IMR-90 (cell line): ENCODE measurements around the gene NUDCD2. TPM values are rescaled to one million over a fixed set of nuclear protein-coding genes. Genes with fewer than 3 reads are reported as not detected.
"Not testable (repeated sequence)": the region's sequence is repeated elsewhere in the genome, so short reads cannot be mapped to it uniquely, and the experiment has no call there.

Source experiments
- ATAC-seq: fragments of 200-7000 bp; cut with Tn5 transposase; 2 replicates; pipeline ENCODE4 v1.9.1; 2020; ENCODE audit warnings: low read depth, mild to moderate bottlenecking, moderate library complexity
- BruUV-seq: library from RNA; stranded (reverse); fragments of 400-500 nt; replicated peaks from 2 replicates; lab custom pipeline; 2021; lab: Mats Ljungman, UMichigan
- CTCF ChIA-PET: fragments of 300-600 bp; formaldehyde crosslinking; extraction: SDS; loops from one replicate; lab custom pipeline; 2021; ENCODE audit warnings: antibody characterized with exemption; lab: Yijun Ruan, JAX
- POLR2A ChIA-PET: fragments of 300-600 bp; sonication (Branson Sonifier 250); formaldehyde crosslinking; loops from one replicate; lab custom pipeline; 2022; ENCODE audit warnings: antibody characterized with exemption; ENCODE audit not compliant: unreplicated experiment; lab: Charles Lee
- DNase-seq: peaks from one replicate; pipeline ENCODE4 v3.0.0; 2013
- H2AFZ ChIP-seq: replicated peaks from 2 replicates; pipeline ENCODE3; 2013; ENCODE audit warnings: low read length, mild to moderate bottlenecking; ENCODE audit not compliant: poor library complexity
- H2AK5ac ChIP-seq: 2 replicates; pipeline ENCODE4 v1.6.1; 2013; ENCODE audit warnings: low read depth, low read length, inconsistent platforms
- H2AK9ac ChIP-seq: replicated peaks from 2 replicates; pipeline ENCODE3; 2013; ENCODE audit warnings: mild to moderate bottlenecking, low read depth, low read length, moderate library complexity; ENCODE audit not compliant: poor library complexity
- H2BK120ac ChIP-seq: 2 replicates; pipeline ENCODE4 v1.6.1; 2013; ENCODE audit warnings: low read depth, low read length, inconsistent platforms
- H2BK15ac ChIP-seq: 3 replicates; pipeline ENCODE4 v1.6.1; 2013; ENCODE audit warnings: low read depth, low read length, inconsistent platforms
- H2BK20ac ChIP-seq: 2 replicates; pipeline ENCODE4 v1.6.1; 2013; ENCODE audit warnings: low read depth, mild to moderate bottlenecking, inconsistent platforms, low read length, moderate library complexity
- H2BK5ac ChIP-seq: 2 replicates; pipeline ENCODE4 v1.6.1; 2013; ENCODE audit warnings: mild to moderate bottlenecking, low read depth, low read length, inconsistent platforms; ENCODE audit not compliant: poor library complexity, severe bottlenecking
- H3K14ac ChIP-seq: replicated peaks from 2 replicates; pipeline ENCODE4 v1.6.1; 2013; ENCODE audit warnings: low read depth, low read length, inconsistent platforms
- H3K18ac ChIP-seq: 2 replicates; pipeline ENCODE4 v1.6.1; 2013; ENCODE audit warnings: low read depth, low read length, control low read depth
- H3K23ac ChIP-seq: 2 replicates; pipeline ENCODE4 v1.6.1; 2013; ENCODE audit warnings: low read depth, low read length, inconsistent platforms
- H3K27ac ChIP-seq: 2 replicates; pipeline ENCODE4 v1.5.1; 2013; ENCODE audit warnings: mild to moderate bottlenecking, control low read depth, low read length; ENCODE audit not compliant: insufficient read depth
- H3K27me3 ChIP-seq: 2 replicates; pipeline ENCODE4 v1.6.1; 2013; ENCODE audit warnings: low read length; ENCODE audit not compliant: control insufficient read depth, insufficient read depth
- H3K36me3 ChIP-seq: 2 replicates; pipeline ENCODE4 v1.6.1; 2013; ENCODE audit warnings: low read length, mixed read lengths; ENCODE audit not compliant: control insufficient read depth, insufficient read depth
- H3K4ac ChIP-seq: 2 replicates; pipeline ENCODE4 v1.6.1; 2013; ENCODE audit warnings: low read depth, low read length, inconsistent platforms
- H3K4me1 ChIP-seq: 2 replicates; pipeline ENCODE4 v1.6.1; 2013; ENCODE audit warnings: low read length, mixed read lengths; ENCODE audit not compliant: control insufficient read depth, insufficient read depth
- H3K4me2 ChIP-seq: 2 replicates; pipeline ENCODE4 v1.6.1; 2013; ENCODE audit warnings: low read depth, mild to moderate bottlenecking, control low read depth, low read length, moderate library complexity
- H3K4me3 ChIP-seq: 2 replicates; pipeline ENCODE4 v1.5.1; 2013; ENCODE audit warnings: low read depth, mild to moderate bottlenecking, control low read depth, low read length, moderate library complexity; ENCODE audit not compliant: insufficient read depth
- H3K56ac ChIP-seq: 2 replicates; pipeline ENCODE4 v1.6.1; 2013; ENCODE audit warnings: low read length, inconsistent platforms; ENCODE audit not compliant: insufficient read depth; ENCODE audit errors: extremely low read depth
- H3K79me1 ChIP-seq, 2 experiments: 2 replicates each; pipeline ENCODE4 v1.6.1; 2013; ENCODE audit warnings: low read length in 2 of 2, inconsistent platforms in 1 of 2, low read depth in 1 of 2
- H3K9ac ChIP-seq: 2 replicates; pipeline ENCODE4 v1.6.1; 2013; ENCODE audit warnings: low read depth, low read length, control low read depth
- H3K9me1 ChIP-seq: 2 replicates; pipeline ENCODE4 v1.6.1; 2013; ENCODE audit warnings: low read length, inconsistent platforms; ENCODE audit not compliant: insufficient read depth
- H3K9me3 ChIP-seq: 2 replicates; pipeline ENCODE4 v1.6.1; 2013; ENCODE audit warnings: low read length; ENCODE audit not compliant: control insufficient read depth, insufficient read depth
- H4K20me1 ChIP-seq: 2 replicates; pipeline ENCODE4 v1.6.1; 2013; ENCODE audit warnings: low read length, inconsistent platforms; ENCODE audit not compliant: insufficient read depth
- H4K5ac ChIP-seq: 2 replicates; pipeline ENCODE4 v1.6.1; 2013; ENCODE audit warnings: mild to moderate bottlenecking, low read depth, low read length, control low read depth
- H4K8ac ChIP-seq, 2 experiments: 2 replicates each; pipeline ENCODE4 v1.6.1; 2013; ENCODE audit warnings: low read depth in 2 of 2, low read length in 2 of 2, control low read depth in 1 of 2, inconsistent platforms in 1 of 2
- H4K91ac ChIP-seq: 2 replicates; pipeline ENCODE4 v1.6.1; 2013; ENCODE audit warnings: low read depth, low read length, inconsistent platforms; ENCODE audit not compliant: insufficient read depth
- WGBS, 2 experiments: methylation state at CpG; one replicate each; pipeline versions ENCODE4 v1.1.5 to v1.1.7; 2013; ENCODE audit warnings: missing lambda C conversion rate in 2 of 2; ENCODE audit not compliant: insufficient read length in 1 of 2; ENCODE audit errors: extremely low coverage in 2 of 2; 5-methylcytosine and 5-hydroxymethylcytosine counted together
- dilution Hi-C: fragments of 300-500 bp; cut with HindIII; formaldehyde crosslinking; loops from one replicate; pipeline ENCODE4 v1.14.3; 2018; ENCODE audit warnings: low sequenced_read_pairs; ENCODE audit not compliant: unreplicated experiment
- in situ Hi-C: fragments of 300-500 bp; cut with MboI; formaldehyde crosslinking; loops from 3 replicates; pipeline ENCODE4 v1.14.3; 2019; ENCODE audit warnings: low sequenced_read_pairs, inconsistent platforms, mixed read lengths
- intact Hi-C: fragments of 100-400 bp; cut with micrococcal nuclease; formaldehyde crosslinking; loops from 2 replicates; pipeline ENCODE4 v1.10.0; 2022
- microRNA-seq, 2 experiments: library from miRNA; stranded (forward) in 1 of 2; unstranded in 1 of 2; fragments of 10-50 nt in 1 of 2; fragments of <30 nt in 1 of 2; gene quantifications in 1 of 2; microRNA quantifications in 1 of 2; one replicate each; pipeline versions ENCODE3 to v1.1.0; 2013 to 2020; ENCODE audit not compliant: insufficient read depth in 1 of 2, insufficient read length in 1 of 2, unreplicated experiment in 1 of 2
- polyA plus RNA-seq, 3 experiments: library from polyadenylated mRNA; depleted of rRNA; stranded (reverse); fragments of >200 nt; gene quantifications; 2 replicates each; pipeline ENCODE4 v1.2.3, GENCODE V29; 2012; ENCODE audit warnings: low replicate concordance in 1 of 3
- small RNA-seq, 5 experiments: library from RNA; depleted of rRNA; stranded (forward); fragments of <200 nt; gene quantifications; one replicate each; pipeline ENCODE3, GENCODE V24; 2012
- total RNA-seq: library from RNA; depleted of rRNA; stranded (reverse); fragments of >200 nt; gene quantifications from 2 replicates; pipeline ENCODE4 v1.2.3, GENCODE V29; 2012; rRNA removed

NUDCD2 gene
- total and polyA plus RNA-seq, 2 of the 4 experiments (the other 2 are of a cell fraction) = 3.0 to 3.5 TPM

DNA sequence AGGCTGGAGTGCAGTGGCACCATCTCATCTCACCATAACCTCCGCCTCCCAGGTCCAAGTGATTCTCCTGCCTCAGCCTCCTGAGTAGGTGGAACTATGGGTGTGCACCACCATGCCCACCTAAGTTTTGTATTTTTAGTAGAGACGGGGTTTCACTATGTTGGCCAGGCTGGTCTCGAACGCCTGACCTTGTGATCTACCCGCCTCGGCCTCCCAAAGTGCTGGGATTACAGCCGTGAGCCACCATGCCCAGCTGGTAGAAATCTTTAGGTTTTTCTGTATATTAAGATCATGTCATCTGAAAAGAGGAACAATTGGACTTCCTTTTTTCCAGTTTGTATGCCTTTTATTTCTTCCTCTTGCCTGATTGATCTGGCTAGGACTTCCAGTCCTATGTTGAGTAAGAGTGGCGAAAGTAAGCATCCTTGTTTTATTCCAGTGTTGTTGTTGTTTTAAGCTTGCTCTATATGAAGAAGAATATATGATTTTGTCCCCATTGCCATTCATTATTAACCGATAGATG lies 63.0 kb downstream of the NUDCD2 start:
- H3K27ac ChIP-seq, H3K9me1 ChIP-seq, ATAC-seq, H3K23ac ChIP-seq, H3K4me3 ChIP-seq, H4K5ac ChIP-seq, BruUV-seq, H3K9ac ChIP-seq, H4K8ac ChIP-seq, H2BK120ac ChIP-seq, DNase-seq, POLR2A ChIA-PET, H2AK5ac ChIP-seq, H2BK5ac ChIP-seq, H3K4me1 ChIP-seq, in situ Hi-C loops, H3K14ac ChIP-seq, H3K27me3 ChIP-seq, H3K4ac ChIP-seq, H2BK20ac ChIP-seq, H3K9me3 ChIP-seq, H4K91ac ChIP-seq, H3K56ac ChIP-seq, H3K36me3 ChIP-seq, H3K4me2 ChIP-seq, H3K18ac ChIP-seq, dilution Hi-C loops, H2BK15ac ChIP-seq, H3K79me1 ChIP-seq, H2AK9ac ChIP-seq, CTCF ChIA-PET, intact Hi-C loops, H2AFZ ChIP-seq, H4K20me1 ChIP-seq: not testable (repeated sequence)
- WGBS, 2 experiments = 58% methylated on average over 5 of the region's 9 CpGs; no CpG with 5 or more reads in 1 of the 2 experiments

Small RNA genes within 50 kb of the gene (microRNA-seq; reads per million reads assigned to microRNA genes)
- gene AC008723.1 (ENCODE audit: insufficient read depth, insufficient read length) = not detected

Small RNA genes within 50 kb of the gene (small RNA-seq; reads per million reads assigned to genes)
- 0 reads per million in 5 experiments for gene AC008723.1

Other genes with a start within 250 kb of the NUDCD2 start
- gene CCNG1, start 22.5 kb downstream of the NUDCD2 start, total RNA-seq = 380 and 382 TPM in 2 replicates
- 56.2 and 72.0 TPM in 2 replicates for gene CCNG1, start 22.5 kb downstream of the NUDCD2 start, polyA plus RNA-seq (2012; rRNA removed)
- gene HMMR, start 530 bp upstream of the NUDCD2 start, total RNA-seq = 24.6 and 30.3 TPM in 2 replicates
- gene HMMR, start 530 bp upstream of the NUDCD2 start, polyA plus RNA-seq (2012; rRNA removed) = 10.6 and 13.0 TPM in 2 replicates
- gene MAT2B, start 45.5 kb upstream of the NUDCD2 start, total RNA-seq = 80.3 and 107 TPM in 2 replicates
- gene MAT2B, start 45.5 kb upstream of the NUDCD2 start, polyA plus RNA-seq (2012; rRNA removed) = 29.9 and 41.7 TPM in 2 replicates